ENCODE measurements around the gene FAM149B1.

FAM149B1 gene

DNA sequence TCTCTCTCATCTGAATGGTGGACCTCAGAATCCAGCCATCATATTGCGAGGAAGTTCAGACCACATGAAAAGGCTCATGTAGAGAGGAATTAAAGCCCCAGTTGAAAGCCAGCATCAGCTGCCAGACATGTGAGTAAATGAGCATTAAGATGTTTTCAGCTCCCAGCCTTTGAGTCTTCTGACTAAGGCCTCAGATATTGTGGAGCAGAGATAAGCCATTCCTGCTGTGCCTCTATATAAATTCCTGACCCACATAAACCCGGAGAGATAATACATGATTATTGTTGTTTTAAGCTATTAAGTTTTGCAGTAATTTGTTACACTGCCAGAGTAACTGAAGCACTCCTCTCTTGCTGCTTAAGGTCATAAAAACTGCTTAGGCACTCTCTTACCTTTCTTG is 14.6 kb downstream of the FAM149B1 start:
- no peak for DNase-seq

DNA sequence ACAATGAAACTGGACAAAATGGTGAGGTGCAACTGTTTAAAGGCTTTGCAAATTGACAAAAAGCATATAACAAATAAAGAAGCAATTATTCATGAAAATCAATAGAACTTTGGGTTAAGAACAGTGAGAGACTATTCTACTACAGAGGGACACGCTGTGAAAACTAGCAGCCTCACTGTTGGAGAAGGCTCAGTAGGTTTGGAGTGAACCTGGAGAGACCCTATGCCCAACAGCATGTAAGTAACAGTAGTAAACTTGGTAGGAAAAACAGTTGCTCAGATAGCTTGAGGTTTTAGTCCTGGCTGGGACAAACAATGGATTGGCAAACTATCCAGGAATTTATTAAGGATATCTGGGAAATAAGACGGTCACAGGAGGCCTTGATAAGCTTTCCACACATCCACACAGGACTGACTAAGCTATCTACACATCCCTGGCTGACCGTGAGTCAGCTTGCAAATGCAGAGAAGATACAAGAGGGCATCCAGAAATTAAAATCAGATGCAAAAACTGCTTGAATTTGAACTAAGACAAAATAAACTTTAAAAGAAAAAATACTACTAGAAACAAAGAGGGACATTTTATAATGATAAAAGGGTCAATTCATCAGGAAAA is 15.9 kb downstream of the FAM149B1 start:
- DNase-seq, result no peak

DNA sequence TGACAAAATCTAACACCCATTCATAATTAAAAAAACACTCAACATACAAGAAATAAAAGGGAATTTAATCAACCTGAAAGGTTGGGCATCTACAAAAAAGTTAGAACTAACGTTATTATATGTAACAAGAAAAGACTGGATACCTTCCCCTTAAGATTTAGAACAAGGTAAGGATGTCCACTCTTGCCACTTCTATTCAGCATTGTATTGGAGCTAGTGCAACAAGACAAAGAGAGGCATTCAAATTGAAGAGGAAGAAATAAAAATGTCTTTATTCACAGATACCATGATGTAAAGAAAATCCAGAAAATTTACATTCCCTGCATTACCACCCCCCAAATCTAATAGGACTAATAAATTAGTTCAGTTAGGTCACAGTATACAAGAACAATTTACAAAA is 18.3 kb downstream of the FAM149B1 start:
- no peak for DNase-seq

DNA sequence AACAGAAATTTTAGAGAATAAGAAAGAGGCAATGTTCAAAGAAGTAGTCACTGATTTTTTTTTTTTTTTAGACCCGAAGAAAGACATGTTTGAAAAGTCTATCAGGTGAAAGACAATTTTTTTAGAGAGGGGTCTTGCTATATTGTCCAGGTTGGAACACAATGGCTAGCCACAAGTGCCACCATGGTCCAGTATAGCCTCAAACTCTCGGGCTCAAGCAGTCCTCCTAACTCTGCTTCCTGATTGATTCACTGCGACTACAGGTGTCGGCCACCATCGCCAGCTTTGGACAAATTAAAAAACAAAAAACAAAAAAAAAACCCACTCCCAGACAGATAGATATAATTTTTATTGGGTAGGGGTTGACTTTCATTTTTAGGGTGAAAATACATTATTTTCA is 22.3 kb downstream of the FAM149B1 start:
- no peak for DNase-seq

- DNase-seq, result no peak
Observed at GRCh38 chr10:73205081-73205480, 37.2 kb downstream of the FAM149B1 start.

DNA sequence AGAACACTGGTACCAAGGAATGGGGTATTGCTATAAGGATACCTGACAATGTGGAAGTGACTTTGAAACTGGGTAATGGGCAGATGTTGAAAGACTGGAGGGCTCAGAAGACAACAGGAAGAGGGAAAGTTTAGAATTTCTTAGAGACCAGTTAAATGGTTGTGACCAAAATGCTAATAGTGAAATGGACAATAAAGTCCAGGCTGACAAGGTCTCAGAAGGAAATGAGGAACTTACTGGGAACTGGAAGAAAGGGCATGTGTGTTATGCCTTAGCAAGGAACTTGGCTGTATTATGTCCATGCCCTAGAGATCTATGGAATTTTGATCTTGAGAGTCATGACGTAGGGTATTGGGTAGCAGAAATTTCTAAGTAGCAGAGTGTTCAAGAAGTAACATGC is 38.0 kb downstream of the FAM149B1 start:
- DNase-seq, result no peak

- no peak for DNase-seq
Observed at GRCh38 chr10:73206385-73206784, 38.5 kb downstream of the FAM149B1 start.

- no peak for DNase-seq
Observed at GRCh38 chr10:73207883-73208282, 40.0 kb downstream of the FAM149B1 start.

GRCh38 chr10:73209705-73210104 is 41.8 kb downstream of the FAM149B1 start:
- DNase-seq, result no peak

- DNase-seq, result no peak
Observed at GRCh38 chr10:73210395-73211105, 42.6 kb downstream of the FAM149B1 start.

GRCh38 chr10:73211106-73211811 is 43.3 kb downstream of the FAM149B1 start:
- DNase-seq, result no peak

DNA sequence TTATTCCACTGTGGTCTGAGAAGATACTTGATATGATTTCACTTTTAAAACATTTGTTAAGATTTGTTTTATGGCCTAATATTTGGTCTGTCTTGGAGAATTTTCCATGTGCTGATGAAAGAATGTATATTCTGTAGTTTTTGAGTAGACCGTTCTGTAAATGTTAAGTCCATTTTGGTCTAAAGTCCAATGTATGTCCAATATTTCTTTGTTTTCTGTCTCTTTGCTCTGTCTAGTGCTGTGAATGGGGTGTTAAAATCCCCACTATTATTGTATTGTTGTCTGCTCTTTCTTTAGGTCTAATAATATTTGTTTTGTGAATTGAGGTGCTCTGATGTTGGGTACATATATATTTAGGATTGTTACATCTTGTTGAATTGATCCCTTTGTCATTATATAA is 47.8 kb downstream of the FAM149B1 start:
- DNase-seq, result no peak

- DNase-seq, result no peak
Observed at GRCh38 chr10:73217628-73218027, 49.7 kb downstream of the FAM149B1 start.

DNA sequence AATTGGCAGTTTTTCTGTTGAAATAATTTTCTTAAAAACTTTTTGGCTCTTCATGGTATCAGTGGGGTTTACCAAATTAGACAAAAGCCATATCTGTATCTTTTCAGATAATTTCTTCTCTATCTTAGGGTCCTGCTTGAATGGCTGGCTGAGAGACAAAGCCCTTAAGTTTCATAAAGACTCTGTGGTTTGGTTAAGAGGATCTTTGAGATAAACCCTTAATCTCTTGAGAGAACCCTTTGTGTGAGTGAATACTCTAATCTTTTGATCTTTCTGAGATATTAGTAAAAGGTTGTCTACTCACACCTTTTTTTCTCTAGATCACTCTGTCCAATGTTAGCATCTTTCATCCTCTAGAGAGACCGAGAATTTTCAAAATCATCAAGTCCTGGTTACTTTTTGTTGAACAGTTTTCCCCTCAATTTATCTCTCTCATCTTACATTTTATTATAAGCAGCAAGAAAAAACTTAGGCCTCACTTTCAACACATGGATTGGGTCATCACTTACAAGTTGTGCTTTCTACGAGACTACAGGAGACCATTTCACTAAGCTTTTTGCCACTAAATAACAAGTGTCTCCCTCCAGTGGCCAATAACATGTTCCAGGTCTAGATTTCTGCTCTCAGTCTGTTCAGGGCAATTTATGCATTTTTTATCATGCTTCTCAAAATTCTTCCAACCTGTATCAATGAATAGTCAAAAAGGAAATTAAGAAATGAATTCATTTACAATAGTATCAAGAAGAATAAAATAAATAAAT is 50.7 kb downstream of the FAM149B1 start:
- DNase-seq, result no peak

GRCh38 chr10:73219384-73219783 is 51.5 kb downstream of the FAM149B1 start:
- DNase-seq, result no peak

- no peak for DNase-seq
Observed at GRCh38 chr10:73220989-73221388, 53.1 kb downstream of the FAM149B1 start.

- no peak for DNase-seq
Observed at GRCh38 chr10:73225518-73225917, 57.6 kb downstream of the FAM149B1 start.

DNA sequence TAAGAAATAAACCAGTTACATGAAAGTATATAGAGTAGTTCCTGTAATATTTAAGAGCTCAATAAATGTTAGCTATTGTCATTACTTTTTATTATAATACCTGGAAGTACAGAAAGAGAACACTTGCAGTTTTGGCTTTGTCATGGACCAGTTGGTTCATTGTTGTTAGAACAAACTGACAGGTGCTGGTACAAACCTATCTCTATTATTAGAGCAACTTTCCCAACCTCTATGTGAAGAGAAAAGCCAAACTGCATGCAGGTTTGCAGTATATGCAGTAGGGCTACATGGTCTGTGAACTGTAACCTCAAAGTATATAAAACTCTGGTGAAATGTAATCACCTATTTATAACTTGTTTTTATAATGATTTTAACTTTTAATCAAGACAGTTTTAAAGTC is 58.7 kb downstream of the FAM149B1 start:
- no peak for DNase-seq

- no peak for DNase-seq
Observed at GRCh38 chr10:73228247-73228646, 60.3 kb downstream of the FAM149B1 start.

GRCh38 chr10:73229567-73229966 is 61.6 kb downstream of the FAM149B1 start:
- no peak for DNase-seq

DNA sequence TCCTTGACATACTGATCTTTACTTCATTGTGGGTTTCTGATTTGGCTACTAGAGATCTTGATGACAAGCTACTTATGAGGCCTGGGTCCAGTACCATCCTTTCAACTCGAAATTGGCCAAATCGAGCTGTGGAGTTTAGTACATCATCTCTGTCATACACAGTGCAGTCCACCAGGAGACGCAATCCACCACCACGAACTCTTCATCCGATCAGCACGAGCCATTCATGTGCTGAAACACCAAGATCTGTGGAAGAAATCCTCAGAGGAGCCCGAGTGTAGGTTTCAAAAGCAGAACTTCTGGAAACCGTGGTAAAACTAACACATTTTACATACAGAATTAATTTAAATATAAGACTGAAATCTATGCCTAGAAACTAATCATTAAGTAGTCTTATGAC is 65.0 kb downstream of the FAM149B1 start:
- no peak for DNase-seq

- no peak for DNase-seq
Observed at GRCh38 chr10:73233883-73234282, 66.0 kb downstream of the FAM149B1 start.

DNA sequence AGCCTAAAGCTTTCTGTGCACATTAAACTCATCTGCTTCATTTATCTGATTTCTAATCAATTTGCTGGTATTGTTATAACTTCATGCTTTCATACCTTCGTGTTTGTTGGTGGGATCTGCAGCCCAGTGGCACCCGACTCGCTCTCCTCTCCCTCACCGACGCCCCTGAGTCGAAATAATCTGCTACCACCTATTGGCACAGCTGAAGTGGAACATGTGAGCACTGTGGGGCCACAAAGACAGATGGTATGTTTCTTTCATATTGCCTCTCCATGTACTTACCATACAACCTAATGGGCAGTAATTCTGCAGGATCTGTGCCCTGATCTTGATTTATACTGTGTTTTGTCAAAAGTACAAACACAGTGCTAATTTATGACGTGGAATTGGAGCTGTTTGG is 66.8 kb downstream of the FAM149B1 start:
- no peak for DNase-seq
